ENCODE measurements around the gene PDK2.

PDK2 gene

DNA sequence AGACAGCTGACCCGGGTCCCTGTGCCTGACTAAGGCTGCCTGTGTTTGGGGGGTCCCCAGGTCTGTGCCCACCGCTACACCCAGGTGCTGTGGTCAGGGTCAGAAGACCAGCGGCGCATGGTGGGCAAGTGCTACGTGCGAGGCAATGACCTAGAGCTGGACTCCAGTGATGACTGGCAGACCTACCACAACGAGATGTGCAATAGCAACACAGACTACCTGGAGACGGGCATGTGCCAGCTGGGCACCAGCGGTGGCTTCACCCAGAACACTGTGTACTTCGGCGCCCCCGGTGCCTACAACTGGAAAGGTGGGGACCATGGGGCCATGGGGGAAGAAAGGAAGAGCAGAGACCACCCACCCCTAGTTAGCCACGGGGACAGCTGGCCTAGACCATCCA lies 27.2 kb upstream of the PDK2 start:
- H3K9ac ChIP-seq = no peak overlapping the region
- TF ChIP-seq, protein P1, sequence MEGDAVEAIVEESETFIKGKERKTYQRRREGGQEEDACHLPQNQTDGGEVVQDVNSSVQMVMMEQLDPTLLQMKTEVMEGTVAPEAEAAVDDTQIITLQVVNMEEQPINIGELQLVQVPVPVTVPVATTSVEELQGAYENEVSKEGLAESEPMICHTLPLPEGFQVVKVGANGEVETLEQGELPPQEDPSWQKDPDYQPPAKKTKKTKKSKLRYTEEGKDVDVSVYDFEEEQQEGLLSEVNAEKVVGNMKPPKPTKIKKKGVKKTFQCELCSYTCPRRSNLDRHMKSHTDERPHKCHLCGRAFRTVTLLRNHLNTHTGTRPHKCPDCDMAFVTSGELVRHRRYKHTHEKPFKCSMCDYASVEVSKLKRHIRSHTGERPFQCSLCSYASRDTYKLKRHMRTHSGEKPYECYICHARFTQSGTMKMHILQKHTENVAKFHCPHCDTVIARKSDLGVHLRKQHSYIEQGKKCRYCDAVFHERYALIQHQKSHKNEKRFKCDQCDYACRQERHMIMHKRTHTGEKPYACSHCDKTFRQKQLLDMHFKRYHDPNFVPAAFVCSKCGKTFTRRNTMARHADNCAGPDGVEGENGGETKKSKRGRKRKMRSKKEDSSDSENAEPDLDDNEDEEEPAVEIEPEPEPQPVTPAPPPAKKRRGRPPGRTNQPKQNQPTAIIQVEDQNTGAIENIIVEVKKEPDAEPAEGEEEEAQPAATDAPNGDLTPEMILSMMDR (IDR thresholded peaks at IDR 0.05) = no peak

DNA sequence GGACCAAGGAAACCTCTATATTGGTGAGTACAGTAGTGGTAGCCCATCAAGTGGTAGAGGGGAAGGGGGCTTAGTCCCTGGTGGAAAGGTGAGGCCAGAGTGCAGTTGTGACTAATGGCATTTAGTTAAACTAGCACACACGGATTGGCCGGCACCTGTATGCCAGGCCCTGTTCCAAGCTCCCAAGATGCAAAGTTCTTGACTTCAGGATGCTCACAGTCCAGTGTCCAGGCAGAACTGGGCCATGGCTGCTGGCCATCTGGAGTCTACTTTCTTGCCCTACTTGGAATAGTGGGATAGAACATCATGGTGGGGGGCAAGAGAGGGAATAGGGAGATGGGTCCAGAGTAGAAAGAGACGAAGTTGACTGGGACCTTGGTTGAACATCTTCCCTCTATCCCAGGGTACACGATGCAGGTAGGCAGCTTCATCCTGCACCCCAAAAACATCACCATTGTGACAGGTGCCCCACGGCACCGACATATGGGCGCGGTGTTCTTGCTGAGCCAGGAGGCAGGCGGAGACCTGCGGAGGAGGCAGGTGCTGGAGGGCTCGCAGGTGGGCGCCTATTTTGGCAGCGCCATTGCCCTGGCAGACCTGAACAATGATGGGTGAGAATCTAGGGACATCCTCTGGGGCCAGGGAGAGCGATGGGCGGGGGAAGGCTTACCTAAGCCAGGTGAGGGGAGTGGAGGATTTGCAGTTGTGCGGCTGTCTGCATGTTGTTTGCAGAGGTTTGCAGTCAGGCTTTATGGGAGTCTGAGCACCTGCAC lies 24.1 kb upstream of the PDK2 start:
- Histone ChIP-seq H3K9me3 (ENCODE audit: control insufficient read depth, low read length) (no peaks in the 10 kb centered on the region), H3K9ac (no peak overlapping the region), H3K4me2 (ENCODE audit: low read length) (no peak overlapping the region), H3K27me3 (ENCODE audit: control insufficient read depth, insufficient read depth, low read length) (no peaks in the 10 kb centered on the region), H3K27ac (no peak overlapping the region), H3K79me2 (peaks cover 4% of the 10 kb centered on the region), H3K4me3 (ENCODE audit: low read depth, low read length) (no peak overlapping the region), H2AFZ (no peak overlapping the region), H3K36me3 (ENCODE audit: control insufficient read depth, insufficient read depth, low read length) (no peaks in the 10 kb centered on the region), H3K4me1 (peaks cover 4% of the 10 kb centered on the region)
- TF ChIP-seq, protein P1 (IDR thresholded peaks at IDR 0.05) = no peak

More for the DNA sequence above, 27.2 kb upstream of the PDK2 start:
- Histone ChIP-seq H2AFZ (no peak overlapping the region), H3K4me2 (ENCODE audit: low read length) (no peak overlapping the region), H3K4me1 (peaks cover 6% of the 10 kb centered on the region), H3K79me2 (peaks cover 6% of the 10 kb centered on the region), H3K27me3 (ENCODE audit: control insufficient read depth, insufficient read depth, low read length) (no peaks in the 10 kb centered on the region), H3K27ac (no peak overlapping the region), H3K9me3 (ENCODE audit: control insufficient read depth, low read length) (no peaks in the 10 kb centered on the region), H3K36me3 (ENCODE audit: control insufficient read depth, insufficient read depth, low read length) (no peaks in the 10 kb centered on the region), H3K4me3 (ENCODE audit: low read depth, low read length) (no peak overlapping the region)

- Histone ChIP-seq H2AFZ (no peak overlapping the region), H3K36me3 (ENCODE audit: control insufficient read depth, insufficient read depth, low read length) (no peaks in the 10 kb centered on the region), H3K27me3 (ENCODE audit: control insufficient read depth, insufficient read depth, low read length) (no peaks in the 10 kb centered on the region), H3K9ac (no peak overlapping the region), H3K79me2 (peaks cover 4% of the 10 kb centered on the region), H3K9me3 (ENCODE audit: control insufficient read depth, low read length) (no peaks in the 10 kb centered on the region), H3K4me3 (ENCODE audit: low read depth, low read length) (no peak overlapping the region), H3K4me2 (ENCODE audit: low read length) (no peak overlapping the region), H3K4me1 (peaks cover 4% of the 10 kb centered on the region), H3K27ac (no peak overlapping the region)
- TF ChIP-seq, protein P1 (IDR thresholded peaks at IDR 0.05) = no peak
Observed at GRCh38 chr17:50071692-50072091, 23.5 kb upstream of the PDK2 start.

DNA sequence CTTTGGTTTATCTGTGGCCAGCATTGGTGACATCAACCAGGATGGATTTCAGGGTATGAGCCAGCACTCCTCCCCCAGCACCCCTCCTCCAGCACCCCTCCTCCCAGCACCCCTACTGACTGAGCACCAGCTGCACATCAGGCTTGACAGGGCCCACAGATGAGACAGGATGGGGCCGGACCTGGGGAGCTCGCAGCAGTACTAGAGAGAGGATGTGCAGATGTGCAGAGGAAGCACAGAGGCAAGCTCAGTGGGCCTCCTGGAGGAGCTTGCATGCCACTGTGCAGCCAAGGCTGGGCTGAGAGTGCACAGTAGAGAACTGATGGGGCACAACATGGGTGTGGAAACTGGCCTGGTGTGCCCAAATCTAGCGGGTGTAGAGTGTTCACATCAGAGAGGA lies 23.0 kb upstream of the PDK2 start:
- TF ChIP-seq, protein P1 (IDR thresholded peaks at IDR 0.05) = no peak
- Histone ChIP-seq H3K27me3 (ENCODE audit: control insufficient read depth, insufficient read depth, low read length) (no peaks in the 10 kb centered on the region), H3K79me2 (peaks cover 4% of the 10 kb centered on the region), H3K36me3 (ENCODE audit: control insufficient read depth, insufficient read depth, low read length) (no peaks in the 10 kb centered on the region), H2AFZ (no peak overlapping the region), H3K9me3 (ENCODE audit: control insufficient read depth, low read length) (no peaks in the 10 kb centered on the region), H3K4me2 (ENCODE audit: low read length) (no peak overlapping the region), H3K4me1 (peaks cover 4% of the 10 kb centered on the region), H3K4me3 (ENCODE audit: low read depth, low read length) (no peak overlapping the region), H3K9ac (no peak overlapping the region), H3K27ac (no peak overlapping the region)

GRCh38 chr17:50072925-50073324 lies 22.2 kb upstream of the PDK2 start:
- H3K79me2 ChIP-seq = peaks cover 4% of the 10 kb centered on the region
- H3K36me3 ChIP-seq (ENCODE audit: control insufficient read depth, insufficient read depth, low read length) = no peaks in the 10 kb centered on the region
- H3K27me3 ChIP-seq (ENCODE audit: control insufficient read depth, insufficient read depth, low read length) = no peaks in the 10 kb centered on the region
- H2AFZ ChIP-seq = no peak overlapping the region
- H3K27ac ChIP-seq = no peak overlapping the region
- no peak overlapping the region for H3K4me3 ChIP-seq (ENCODE audit: low read depth, low read length)
- H3K4me1 ChIP-seq = peaks cover 4% of the 10 kb centered on the region
- no peaks in the 10 kb centered on the region for H3K9me3 ChIP-seq (ENCODE audit: control insufficient read depth, low read length)
- H3K9ac ChIP-seq = no peak overlapping the region
- TF ChIP-seq, protein P1 (IDR thresholded peaks at IDR 0.05) = no peak
- peak overlapping the region; percentile 44 for H3K4me2 ChIP-seq (ENCODE audit: low read length)

Measured in parathyroid adenoma (tissue), 2 donors.